Ishikawa (cell line): ENCODE measurements around the gene GAREM1.

ENCODE experiments used
- CEBPB ChIP-seq: IDR thresholded peaks from 2 replicates; pipeline ENCODE4 v1.6.1; 2012
- CREB1 ChIP-seq: IDR thresholded peaks from 2 replicates; pipeline ENCODE4 v1.6.1; 2012; ENCODE audit warnings: low read depth
- EP300 ChIP-seq: IDR thresholded peaks from 2 replicates; pipeline ENCODE4 v1.6.1; 2012; ENCODE audit warnings: borderline replicate concordance
- FOXM1 ChIP-seq: IDR thresholded peaks from 2 replicates; pipeline ENCODE4 v1.6.1; 2012; ENCODE audit warnings: low read depth, borderline replicate concordance
- NFIC ChIP-seq: IDR thresholded peaks from 2 replicates; pipeline ENCODE4 v1.6.1; 2012
- RAD21 ChIP-seq: IDR thresholded peaks from 2 replicates; pipeline ENCODE4 v1.6.1; 2012; ENCODE audit warnings: low read depth
- TAF1 ChIP-seq: IDR thresholded peaks from 2 replicates; pipeline ENCODE4 v1.6.1; 2012; ENCODE audit warnings: low read depth, mild to moderate bottlenecking
- TEAD4 ChIP-seq: IDR thresholded peaks from 2 replicates; pipeline ENCODE4 v1.6.1; 2012
- YY1 ChIP-seq: IDR thresholded peaks from 2 replicates; pipeline ENCODE4 v1.6.1; 2012; ENCODE audit warnings: low read depth
- TF ChIP-seq, protein P1 (sequence below): IDR thresholded peaks from 2 replicates; pipeline ENCODE4 v1.6.1; 2012
- TF ChIP-seq, protein P2 (sequence below): IDR thresholded peaks from 2 replicates; pipeline ENCODE4 v1.6.1; 2012; ENCODE audit warnings: low read depth, mild to moderate bottlenecking
- TF ChIP-seq, protein P3 (sequence below): IDR thresholded peaks from 2 replicates; pipeline ENCODE4 v1.6.1; 2012

DNA sequence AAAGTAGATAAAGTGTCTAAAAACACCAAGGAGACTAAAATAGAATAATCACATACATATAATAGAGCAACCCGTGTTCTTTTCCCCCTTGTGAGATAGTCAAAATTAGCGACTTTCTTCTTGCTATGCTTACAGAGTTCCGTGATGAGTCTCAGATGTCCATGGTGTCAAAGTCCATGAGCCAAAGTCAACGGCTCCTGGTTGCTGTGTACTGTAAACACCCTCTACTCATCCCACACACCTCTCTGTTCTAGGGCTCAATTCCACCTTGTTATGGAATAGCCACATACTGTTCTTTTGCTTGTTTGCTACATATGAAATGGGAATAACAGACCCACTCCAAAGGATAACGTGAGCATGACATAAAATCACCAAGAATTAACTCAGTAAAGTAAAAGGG lies 52.5 kb downstream of the GAREM1 start:
- TF ChIP-seq YY1 (no peak), EP300 (no peak), TAF1 (no peak), FOXM1 (no peak), NFIC (no peak), TEAD4 (no peak), CREB1 (no peak), RAD21 (no peak), CEBPB (no peak)
- TF ChIP-seq, protein P1, sequence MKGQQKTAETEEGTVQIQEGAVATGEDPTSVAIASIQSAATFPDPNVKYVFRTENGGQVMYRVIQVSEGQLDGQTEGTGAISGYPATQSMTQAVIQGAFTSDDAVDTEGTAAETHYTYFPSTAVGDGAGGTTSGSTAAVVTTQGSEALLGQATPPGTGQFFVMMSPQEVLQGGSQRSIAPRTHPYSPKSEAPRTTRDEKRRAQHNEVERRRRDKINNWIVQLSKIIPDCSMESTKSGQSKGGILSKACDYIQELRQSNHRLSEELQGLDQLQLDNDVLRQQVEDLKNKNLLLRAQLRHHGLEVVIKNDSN: no peak
- TF ChIP-seq, protein P2, sequence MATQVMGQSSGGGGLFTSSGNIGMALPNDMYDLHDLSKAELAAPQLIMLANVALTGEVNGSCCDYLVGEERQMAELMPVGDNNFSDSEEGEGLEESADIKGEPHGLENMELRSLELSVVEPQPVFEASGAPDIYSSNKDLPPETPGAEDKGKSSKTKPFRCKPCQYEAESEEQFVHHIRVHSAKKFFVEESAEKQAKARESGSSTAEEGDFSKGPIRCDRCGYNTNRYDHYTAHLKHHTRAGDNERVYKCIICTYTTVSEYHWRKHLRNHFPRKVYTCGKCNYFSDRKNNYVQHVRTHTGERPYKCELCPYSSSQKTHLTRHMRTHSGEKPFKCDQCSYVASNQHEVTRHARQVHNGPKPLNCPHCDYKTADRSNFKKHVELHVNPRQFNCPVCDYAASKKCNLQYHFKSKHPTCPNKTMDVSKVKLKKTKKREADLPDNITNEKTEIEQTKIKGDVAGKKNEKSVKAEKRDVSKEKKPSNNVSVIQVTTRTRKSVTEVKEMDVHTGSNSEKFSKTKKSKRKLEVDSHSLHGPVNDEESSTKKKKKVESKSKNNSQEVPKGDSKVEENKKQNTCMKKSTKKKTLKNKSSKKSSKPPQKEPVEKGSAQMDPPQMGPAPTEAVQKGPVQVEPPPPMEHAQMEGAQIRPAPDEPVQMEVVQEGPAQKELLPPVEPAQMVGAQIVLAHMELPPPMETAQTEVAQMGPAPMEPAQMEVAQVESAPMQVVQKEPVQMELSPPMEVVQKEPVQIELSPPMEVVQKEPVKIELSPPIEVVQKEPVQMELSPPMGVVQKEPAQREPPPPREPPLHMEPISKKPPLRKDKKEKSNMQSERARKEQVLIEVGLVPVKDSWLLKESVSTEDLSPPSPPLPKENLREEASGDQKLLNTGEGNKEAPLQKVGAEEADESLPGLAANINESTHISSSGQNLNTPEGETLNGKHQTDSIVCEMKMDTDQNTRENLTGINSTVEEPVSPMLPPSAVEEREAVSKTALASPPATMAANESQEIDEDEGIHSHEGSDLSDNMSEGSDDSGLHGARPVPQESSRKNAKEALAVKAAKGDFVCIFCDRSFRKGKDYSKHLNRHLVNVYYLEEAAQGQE: no peak
- TF ChIP-seq, protein P3, sequence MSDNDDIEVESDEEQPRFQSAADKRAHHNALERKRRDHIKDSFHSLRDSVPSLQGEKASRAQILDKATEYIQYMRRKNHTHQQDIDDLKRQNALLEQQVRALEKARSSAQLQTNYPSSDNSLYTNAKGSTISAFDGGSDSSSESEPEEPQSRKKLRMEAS: no peak
